HepG2 (cell line): ENCODE results near the gene CCL16. TPM values are rescaled to one million over a fixed set of nuclear protein-coding genes. Genes with fewer than 3 reads are reported as not detected.

Experiments used
- ADNP ChIP-seq: sonication (generic); formaldehyde crosslinking; IDR thresholded peaks from 2 replicates; pipeline ENCODE4 v1.4.0; 2020; ENCODE audit warnings: missing genetic modification reagents
- CEBPG ChIP-seq: IDR thresholded peaks from 2 replicates; pipeline ENCODE4 v1.6.1; 2016
- CENPX ChIP-seq: sonication (generic); formaldehyde crosslinking; IDR thresholded peaks from 2 replicates; pipeline ENCODE4 v1.9.0; 2021; ENCODE audit warnings: mild to moderate bottlenecking, missing genetic modification reagents, moderate library complexity
- KLF11 ChIP-seq: IDR thresholded peaks from 2 replicates; pipeline ENCODE4 v1.6.1; 2016; ENCODE audit warnings: missing compliant biosample characterization
- NPAS2 ChIP-seq: sonication (generic); formaldehyde crosslinking; IDR thresholded peaks from 2 replicates; pipeline ENCODE4 v1.8.0; 2022; ENCODE audit warnings: mild to moderate bottlenecking, missing genetic modification reagents, borderline replicate concordance
- SALL2 ChIP-seq: sonication (generic); formaldehyde crosslinking; IDR thresholded peaks from 2 replicates; pipeline ENCODE4 v1.8.1; 2023; ENCODE audit warnings: mild to moderate bottlenecking, missing genetic modification reagents, inconsistent platforms
- SIN3B ChIP-seq: fragments of 150-350 bp; IDR thresholded peaks from 2 replicates; pipeline ENCODE4 v1.6.1; 2014; ENCODE audit warnings: low read length
- YEATS2 ChIP-seq: sonication (generic); formaldehyde crosslinking; IDR thresholded peaks from 2 replicates; pipeline ENCODE4 v1.4.0; 2020; ENCODE audit warnings: missing genetic modification reagents, borderline replicate concordance
- ZFP37 ChIP-seq: sonication (generic); formaldehyde crosslinking; IDR thresholded peaks from 2 replicates; pipeline ENCODE4 v1.4.0; 2020; ENCODE audit warnings: missing genetic modification reagents, borderline replicate concordance
- ZFYVE20 ChIP-seq: sonication (generic); formaldehyde crosslinking; IDR thresholded peaks from 2 replicates; pipeline ENCODE4 v1.8.0; 2023; ENCODE audit warnings: low read depth, mild to moderate bottlenecking, moderate library complexity, missing genetic modification reagents, borderline replicate concordance
- ZMAT3 ChIP-seq: sonication (generic); formaldehyde crosslinking; conservative IDR thresholded peaks from 2 replicates; pipeline ENCODE4 v1.7.0; 2021; ENCODE audit warnings: missing genetic modification reagents
- polyA plus RNA-seq, 8 experiments: library from polyadenylated mRNA; depleted of rRNA in 3 of 8; stranded (reverse) in 7 of 8; unstranded in 1 of 8; fragments of >200 nt; fragmentation: Illumina TruSeq in 4 of 8; extraction: Trizol in 4 of 8; gene quantifications; 2 replicates each; pipeline versions ENCODE4 v1.2.1 to v1.2.3, GENCODE V29; 2011 to 2016; ENCODE audit warnings: low read depth in 4 of 8, missing spikeins in 1 of 8, mixed read lengths in 1 of 8; ENCODE audit not compliant: insufficient read depth in 1 of 8
- total RNA-seq, 5 experiments: library from RNA; depleted of rRNA; stranded (reverse); fragments of >200 nt; fragmentation: Illumina TruSeq; extraction: Trizol; gene quantifications; 2 replicates each; pipeline ENCODE4 v1.2.3, GENCODE V29; 2016; ENCODE audit warnings: low read depth in 1 of 5
- TF ChIP-seq, protein P1 (sequence below): sonication (generic); formaldehyde crosslinking; IDR thresholded peaks from 2 replicates; pipeline ENCODE4 v1.4.0; 2020; ENCODE audit warnings: mild to moderate bottlenecking, missing genetic modification reagents
- TF ChIP-seq, protein P2 (sequence below): sonication (generic); formaldehyde crosslinking; IDR thresholded peaks from 2 replicates; pipeline ENCODE4 v1.4.0; 2020; ENCODE audit warnings: missing genetic modification reagents, mild to moderate bottlenecking, borderline replicate concordance
- TF ChIP-seq, protein P3 (sequence below): sonication (generic); formaldehyde crosslinking; IDR thresholded peaks from 2 replicates; pipeline ENCODE4 v1.5.1; 2020; ENCODE audit warnings: mild to moderate bottlenecking, missing genetic modification reagents, moderate library complexity
- TF ChIP-seq, protein P4 (sequence below): IDR thresholded peaks from 2 replicates; pipeline ENCODE4 v1.6.1; 2016; ENCODE audit warnings: control low read depth
- TF ChIP-seq, protein P5 (sequence below): sonication (generic); formaldehyde crosslinking; conservative IDR thresholded peaks from 2 replicates; pipeline ENCODE4 v1.4.0; 2020; ENCODE audit warnings: missing genetic modification reagents
- TF ChIP-seq, protein P6 (sequence below): IDR thresholded peaks from 2 replicates; pipeline ENCODE4 v1.6.1; 2016
- TF ChIP-seq, protein P7 (sequence below): sonication (generic); formaldehyde crosslinking; conservative IDR thresholded peaks from 2 replicates; pipeline ENCODE4 v1.4.0; 2020; ENCODE audit warnings: missing genetic modification reagents

The CCL16 gene
- total and polyA plus RNA-seq, 2 of the 13 experiments (the other 11 are each of a cell fraction or from before 2014, with no cell fraction given): 2.0 to 14.7 TPM

DNA sequence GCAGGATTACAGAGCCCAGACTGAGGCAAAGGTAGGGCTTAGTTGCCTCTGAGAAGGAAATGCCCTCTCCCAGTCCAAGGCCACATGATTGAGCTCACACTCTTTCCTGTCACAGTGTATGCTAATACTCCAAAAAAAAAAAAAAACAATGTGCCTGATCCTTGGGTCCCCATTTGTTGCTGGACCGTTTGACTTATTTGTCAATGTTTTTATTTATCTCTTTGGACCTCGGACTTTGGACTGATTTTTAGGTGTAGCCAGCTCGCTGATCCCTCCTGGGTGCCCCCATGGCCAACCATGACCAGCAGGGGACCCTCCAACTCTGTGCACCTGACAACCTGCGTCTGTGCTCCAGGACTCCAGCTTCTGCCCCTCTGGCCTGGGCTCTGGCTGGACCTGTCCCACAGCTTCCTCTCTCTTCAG lies 622 bp upstream of the CCL16 start (continued):
- TF ChIP-seq, protein P1, sequence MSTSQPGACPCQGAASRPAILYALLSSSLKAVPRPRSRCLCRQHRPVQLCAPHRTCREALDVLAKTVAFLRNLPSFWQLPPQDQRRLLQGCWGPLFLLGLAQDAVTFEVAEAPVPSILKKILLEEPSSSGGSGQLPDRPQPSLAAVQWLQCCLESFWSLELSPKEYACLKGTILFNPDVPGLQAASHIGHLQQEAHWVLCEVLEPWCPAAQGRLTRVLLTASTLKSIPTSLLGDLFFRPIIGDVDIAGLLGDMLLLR (CRISPR knock-in tag): no peak
- TF ChIP-seq ZMAT3 (no peak), CEBPG (CRISPR knock-in tag) (no peak), ZFP37 (CRISPR knock-in tag) (no peak), SIN3B (no peak), KLF11 (CRISPR knock-in tag) (no peak), ADNP (no peak), SALL2 (no peak), YEATS2 (CRISPR knock-in tag) (peak; percentile 13; the same call in 1 of the 2 replicates), NPAS2 (CRISPR knock-in tag) (no peak), CENPX (CRISPR knock-in tag) (no peak), ZFYVE20 (CRISPR knock-in tag) (no peak)
- TF ChIP-seq, protein P2, sequence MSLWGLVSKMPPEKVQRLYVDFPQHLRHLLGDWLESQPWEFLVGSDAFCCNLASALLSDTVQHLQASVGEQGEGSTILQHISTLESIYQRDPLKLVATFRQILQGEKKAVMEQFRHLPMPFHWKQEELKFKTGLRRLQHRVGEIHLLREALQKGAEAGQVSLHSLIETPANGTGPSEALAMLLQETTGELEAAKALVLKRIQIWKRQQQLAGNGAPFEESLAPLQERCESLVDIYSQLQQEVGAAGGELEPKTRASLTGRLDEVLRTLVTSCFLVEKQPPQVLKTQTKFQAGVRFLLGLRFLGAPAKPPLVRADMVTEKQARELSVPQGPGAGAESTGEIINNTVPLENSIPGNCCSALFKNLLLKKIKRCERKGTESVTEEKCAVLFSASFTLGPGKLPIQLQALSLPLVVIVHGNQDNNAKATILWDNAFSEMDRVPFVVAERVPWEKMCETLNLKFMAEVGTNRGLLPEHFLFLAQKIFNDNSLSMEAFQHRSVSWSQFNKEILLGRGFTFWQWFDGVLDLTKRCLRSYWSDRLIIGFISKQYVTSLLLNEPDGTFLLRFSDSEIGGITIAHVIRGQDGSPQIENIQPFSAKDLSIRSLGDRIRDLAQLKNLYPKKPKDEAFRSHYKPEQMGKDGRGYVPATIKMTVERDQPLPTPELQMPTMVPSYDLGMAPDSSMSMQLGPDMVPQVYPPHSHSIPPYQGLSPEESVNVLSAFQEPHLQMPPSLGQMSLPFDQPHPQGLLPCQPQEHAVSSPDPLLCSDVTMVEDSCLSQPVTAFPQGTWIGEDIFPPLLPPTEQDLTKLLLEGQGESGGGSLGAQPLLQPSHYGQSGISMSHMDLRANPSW (CRISPR knock-in tag): no peak
- TF ChIP-seq, protein P3, sequence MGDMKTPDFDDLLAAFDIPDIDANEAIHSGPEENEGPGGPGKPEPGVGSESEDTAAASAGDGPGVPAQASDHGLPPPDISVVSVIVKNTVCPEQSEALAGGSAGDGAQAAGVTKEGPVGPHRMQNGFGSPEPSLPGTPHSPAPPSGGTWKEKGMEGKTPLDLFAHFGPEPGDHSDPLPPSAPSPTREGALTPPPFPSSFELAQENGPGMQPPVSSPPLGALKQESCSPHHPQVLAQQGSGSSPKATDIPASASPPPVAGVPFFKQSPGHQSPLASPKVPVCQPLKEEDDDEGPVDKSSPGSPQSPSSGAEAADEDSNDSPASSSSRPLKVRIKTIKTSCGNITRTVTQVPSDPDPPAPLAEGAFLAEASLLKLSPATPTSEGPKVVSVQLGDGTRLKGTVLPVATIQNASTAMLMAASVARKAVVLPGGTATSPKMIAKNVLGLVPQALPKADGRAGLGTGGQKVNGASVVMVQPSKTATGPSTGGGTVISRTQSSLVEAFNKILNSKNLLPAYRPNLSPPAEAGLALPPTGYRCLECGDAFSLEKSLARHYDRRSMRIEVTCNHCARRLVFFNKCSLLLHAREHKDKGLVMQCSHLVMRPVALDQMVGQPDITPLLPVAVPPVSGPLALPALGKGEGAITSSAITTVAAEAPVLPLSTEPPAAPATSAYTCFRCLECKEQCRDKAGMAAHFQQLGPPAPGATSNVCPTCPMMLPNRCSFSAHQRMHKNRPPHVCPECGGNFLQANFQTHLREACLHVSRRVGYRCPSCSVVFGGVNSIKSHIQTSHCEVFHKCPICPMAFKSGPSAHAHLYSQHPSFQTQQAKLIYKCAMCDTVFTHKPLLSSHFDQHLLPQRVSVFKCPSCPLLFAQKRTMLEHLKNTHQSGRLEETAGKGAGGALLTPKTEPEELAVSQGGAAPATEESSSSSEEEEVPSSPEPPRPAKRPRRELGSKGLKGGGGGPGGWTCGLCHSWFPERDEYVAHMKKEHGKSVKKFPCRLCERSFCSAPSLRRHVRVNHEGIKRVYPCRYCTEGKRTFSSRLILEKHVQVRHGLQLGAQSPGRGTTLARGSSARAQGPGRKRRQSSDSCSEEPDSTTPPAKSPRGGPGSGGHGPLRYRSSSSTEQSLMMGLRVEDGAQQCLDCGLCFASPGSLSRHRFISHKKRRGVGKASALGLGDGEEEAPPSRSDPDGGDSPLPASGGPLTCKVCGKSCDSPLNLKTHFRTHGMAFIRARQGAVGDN (CRISPR knock-in tag): peak; percentile 53
- TF ChIP-seq, protein P4, sequence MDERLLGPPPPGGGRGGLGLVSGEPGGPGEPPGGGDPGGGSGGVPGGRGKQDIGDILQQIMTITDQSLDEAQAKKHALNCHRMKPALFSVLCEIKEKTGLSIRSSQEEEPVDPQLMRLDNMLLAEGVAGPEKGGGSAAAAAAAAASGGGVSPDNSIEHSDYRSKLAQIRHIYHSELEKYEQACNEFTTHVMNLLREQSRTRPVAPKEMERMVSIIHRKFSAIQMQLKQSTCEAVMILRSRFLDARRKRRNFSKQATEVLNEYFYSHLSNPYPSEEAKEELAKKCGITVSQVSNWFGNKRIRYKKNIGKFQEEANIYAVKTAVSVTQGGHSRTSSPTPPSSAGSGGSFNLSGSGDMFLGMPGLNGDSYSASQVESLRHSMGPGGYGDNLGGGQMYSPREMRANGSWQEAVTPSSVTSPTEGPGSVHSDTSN: no peak; the same call in 1 of the 2 replicates
- TF ChIP-seq, protein P5, sequence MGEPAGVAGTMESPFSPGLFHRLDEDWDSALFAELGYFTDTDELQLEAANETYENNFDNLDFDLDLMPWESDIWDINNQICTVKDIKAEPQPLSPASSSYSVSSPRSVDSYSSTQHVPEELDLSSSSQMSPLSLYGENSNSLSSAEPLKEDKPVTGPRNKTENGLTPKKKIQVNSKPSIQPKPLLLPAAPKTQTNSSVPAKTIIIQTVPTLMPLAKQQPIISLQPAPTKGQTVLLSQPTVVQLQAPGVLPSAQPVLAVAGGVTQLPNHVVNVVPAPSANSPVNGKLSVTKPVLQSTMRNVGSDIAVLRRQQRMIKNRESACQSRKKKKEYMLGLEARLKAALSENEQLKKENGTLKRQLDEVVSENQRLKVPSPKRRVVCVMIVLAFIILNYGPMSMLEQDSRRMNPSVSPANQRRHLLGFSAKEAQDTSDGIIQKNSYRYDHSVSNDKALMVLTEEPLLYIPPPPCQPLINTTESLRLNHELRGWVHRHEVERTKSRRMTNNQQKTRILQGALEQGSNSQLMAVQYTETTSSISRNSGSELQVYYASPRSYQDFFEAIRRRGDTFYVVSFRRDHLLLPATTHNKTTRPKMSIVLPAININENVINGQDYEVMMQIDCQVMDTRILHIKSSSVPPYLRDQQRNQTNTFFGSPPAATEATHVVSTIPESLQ (CRISPR knock-in tag): no peak
- TF ChIP-seq, protein P6, sequence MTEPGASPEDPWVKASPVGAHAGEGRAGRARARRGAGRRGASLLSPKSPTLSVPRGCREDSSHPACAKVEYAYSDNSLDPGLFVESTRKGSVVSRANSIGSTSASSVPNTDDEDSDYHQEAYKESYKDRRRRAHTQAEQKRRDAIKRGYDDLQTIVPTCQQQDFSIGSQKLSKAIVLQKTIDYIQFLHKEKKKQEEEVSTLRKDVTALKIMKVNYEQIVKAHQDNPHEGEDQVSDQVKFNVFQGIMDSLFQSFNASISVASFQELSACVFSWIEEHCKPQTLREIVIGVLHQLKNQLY (CRISPR knock-in tag): no peak
- TF ChIP-seq, protein P7, sequence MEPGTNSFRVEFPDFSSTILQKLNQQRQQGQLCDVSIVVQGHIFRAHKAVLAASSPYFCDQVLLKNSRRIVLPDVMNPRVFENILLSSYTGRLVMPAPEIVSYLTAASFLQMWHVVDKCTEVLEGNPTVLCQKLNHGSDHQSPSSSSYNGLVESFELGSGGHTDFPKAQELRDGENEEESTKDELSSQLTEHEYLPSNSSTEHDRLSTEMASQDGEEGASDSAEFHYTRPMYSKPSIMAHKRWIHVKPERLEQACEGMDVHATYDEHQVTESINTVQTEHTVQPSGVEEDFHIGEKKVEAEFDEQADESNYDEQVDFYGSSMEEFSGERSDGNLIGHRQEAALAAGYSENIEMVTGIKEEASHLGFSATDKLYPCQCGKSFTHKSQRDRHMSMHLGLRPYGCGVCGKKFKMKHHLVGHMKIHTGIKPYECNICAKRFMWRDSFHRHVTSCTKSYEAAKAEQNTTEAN (CRISPR knock-in tag): no peak
